ENCODE measurements around the gene SDC3.

DNA sequence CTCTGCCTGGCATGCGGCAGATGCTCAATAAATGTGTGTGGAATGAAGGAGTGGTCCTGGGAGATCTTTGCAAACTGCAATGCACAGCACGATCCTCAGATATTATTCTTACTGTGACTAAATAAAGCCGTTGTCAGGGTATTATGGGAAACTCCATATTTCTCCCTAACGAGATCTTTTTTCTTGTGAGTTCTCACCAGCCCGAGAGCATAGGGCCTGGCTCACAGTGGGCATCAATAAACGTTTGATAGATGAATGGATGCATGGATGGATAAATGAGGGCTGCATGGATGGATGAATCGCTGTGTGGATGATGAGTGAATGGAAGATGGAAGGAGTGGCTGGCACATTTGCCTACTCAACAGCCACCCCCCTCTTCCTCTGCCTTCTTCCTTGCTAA lies 69.6 kb downstream of the SDC3 start:
- TF ChIP-seq CTCF (IDR thresholded peaks at IDR 0.05) (no peak), POLR2A (IDR thresholded peaks at IDR 0.05) (no peak)
